Glomerular visceral epithelial cell (primary cell): ENCODE data around the gene MAGEB16.

Experiments used
- DNase-seq: peaks from one replicate; pipeline ENCODE4 v3.0.0-alpha.2; 2016; ENCODE audit errors: extremely low spot score

The MAGEB16 gene

DNA sequence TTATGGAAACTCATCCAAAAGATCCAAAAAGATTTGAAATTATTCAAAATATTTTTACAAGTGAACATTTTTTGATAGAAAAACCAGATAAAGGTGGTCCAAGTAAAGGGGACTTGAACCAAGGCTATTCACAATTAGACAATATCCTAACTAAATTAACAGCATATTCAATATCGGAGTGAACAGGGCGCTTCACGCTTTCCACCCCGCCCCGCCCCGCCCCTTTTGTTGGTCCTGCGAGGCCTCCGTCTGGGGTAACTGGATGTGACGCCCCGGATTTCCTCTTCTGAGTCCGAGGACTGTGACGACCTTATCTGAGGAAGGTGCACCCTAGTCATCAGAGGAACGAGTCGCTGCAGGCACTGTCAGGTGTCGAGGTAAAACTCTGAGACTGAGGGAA, at the start of gene MAGEB16:
Gene MAGEB16, plus strand, starts transcription at position 301 of the 400 bp plus-strand sequence. CDS start 3,855 bp downstream, outside the sequence.
- DNase-seq = no peak

DNA sequence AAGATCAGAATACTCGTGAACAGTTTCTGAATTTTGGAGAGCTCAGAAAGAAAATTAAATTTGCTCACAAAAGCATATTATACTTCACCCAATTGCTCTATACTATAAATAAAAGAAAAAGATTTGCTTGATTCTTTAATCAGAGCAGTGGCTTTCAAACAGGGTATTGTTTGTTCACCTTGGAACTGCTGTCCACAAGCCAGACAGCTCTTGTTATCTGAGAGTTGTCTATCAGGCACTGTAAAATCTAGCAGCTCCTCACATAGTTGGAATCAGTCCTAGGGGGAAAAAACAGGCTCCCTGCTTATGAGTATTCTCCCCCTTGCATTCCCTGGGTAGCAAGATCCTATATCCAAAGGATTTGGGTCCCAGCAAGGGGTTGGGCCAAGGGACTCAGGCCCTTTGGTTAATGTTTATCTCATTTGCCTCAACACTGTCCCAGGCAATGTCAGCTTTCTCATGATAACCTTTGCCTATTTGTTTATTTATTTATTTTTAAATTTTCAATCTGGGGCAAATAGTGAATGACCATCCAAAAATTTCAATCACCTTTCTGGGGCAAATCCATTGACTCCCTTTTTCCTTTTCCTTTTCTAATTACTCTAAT, 24.1 kb upstream of the MAGEB16 start:
- DNase-seq = no peak

DNA sequence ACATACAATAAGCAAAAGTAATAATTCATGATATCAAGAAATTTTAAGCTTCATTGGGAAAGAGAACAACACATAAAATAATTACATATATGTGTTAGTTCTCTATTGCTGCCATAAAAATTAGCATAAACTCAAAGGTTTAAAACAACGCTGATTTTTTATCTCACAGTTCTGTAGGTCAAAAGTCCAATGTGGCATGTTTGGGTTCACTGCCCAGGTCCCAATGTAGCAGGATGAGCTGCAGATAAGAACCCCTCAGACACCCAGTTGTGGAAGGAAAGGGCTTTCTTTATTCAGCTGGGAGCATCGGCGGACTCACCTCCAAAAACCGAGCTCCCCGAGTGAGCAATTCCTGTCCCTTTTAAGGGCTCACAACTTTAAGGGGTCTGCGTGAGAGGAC, 13.1 kb upstream of the MAGEB16 start:
- no peak for DNase-seq

DNA sequence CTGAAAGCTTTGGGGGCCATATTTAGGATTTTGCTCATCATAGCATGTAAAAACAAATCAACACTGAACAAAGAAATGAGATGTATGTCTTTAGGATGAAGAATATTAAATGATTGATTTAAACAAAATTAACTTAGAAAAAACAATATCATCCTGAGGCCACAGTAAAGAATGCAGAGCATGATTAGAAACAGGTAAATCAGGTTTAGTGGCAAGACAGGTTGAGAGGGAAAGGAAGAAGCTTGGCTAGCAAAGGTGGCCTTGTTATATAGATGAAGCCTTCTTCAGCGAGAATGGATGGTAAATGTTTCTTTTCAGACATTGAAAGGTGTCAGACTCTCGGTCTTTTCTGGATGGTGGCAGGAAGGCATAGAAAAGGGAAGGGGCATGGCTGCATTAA, 11.9 kb upstream of the MAGEB16 start:
- no peak for DNase-seq

DNA sequence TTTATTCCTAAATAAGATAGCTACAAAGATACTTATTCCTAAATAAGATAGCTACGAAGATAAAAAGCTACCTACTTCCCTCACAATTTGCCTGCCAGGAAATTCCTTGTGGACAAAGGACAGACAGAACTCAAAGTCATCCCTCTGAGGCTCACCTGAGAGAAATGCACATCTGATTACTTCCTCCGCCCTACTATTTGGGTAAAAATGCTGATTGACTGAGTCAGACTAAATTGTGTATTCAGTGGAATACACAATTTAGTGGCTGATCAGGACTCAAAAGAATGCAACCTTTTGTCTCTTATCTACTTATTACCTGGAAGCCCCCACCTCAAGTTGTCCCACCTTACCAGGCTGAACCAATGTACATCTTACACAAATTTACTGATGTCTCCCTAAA, 10.3 kb upstream of the MAGEB16 start:
- DNase-seq = no peak

DNA sequence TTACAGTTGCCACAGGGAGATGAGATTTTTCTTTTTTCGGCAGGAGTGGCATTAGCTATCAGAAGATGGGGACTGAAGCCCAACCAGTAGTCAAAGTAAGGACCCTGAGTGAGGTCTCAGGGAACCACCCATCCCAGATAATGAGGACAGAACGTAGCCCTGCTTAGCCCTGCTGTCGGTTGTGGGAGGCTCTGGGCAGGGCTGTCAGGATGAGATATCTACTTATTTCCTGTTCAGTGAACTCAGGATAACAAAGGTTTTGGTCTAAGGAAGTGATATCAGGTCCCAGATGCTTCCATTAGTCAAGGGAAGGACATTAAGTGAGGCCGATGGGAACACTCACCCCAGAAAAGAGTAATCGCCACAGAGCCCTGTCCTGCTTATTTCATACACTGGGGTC, 2.3 kb downstream of the MAGEB16 start:
- no peak for DNase-seq

DNA sequence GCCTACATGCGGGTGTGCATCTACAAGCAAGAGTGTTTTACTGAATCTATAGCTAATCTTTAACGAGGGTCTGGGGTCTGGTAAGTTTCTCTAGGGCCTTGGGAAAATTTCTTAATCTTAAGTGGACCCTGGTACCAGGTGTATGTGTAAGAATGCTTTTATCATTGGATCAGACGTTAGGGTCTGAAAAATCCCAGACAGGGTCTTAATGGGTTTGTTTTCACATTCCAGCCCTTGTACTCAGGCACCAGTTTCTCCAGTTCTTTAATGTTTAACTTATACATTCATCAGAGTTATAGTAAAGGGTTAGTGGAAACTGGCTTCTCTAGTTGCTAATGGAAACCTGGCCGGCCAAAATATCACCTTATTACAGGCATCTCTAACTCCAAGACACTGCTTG, 11.6 kb downstream of the MAGEB16 start:
- peak; percentile 34 for DNase-seq

DNA sequence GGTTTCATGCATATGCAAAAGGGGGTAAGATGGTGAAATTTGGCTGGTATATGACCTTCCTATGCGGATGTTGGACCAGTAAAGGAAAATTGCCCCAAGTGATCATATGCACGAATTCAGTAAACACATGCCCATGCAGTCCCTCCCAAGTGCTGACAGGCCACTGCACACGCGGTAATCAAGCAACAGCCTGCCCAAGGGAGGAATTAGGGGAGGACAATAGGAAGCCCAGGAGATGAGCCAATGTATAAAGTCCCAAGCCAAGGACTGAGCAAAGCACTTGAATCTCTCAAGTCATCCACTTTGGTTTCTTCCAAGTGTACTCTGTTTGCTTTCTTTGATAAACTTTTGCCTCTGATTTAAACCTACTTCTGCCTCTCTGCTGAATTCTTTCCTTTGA, 21.1 kb downstream of the MAGEB16 start:
- no peak for DNase-seq

DNA sequence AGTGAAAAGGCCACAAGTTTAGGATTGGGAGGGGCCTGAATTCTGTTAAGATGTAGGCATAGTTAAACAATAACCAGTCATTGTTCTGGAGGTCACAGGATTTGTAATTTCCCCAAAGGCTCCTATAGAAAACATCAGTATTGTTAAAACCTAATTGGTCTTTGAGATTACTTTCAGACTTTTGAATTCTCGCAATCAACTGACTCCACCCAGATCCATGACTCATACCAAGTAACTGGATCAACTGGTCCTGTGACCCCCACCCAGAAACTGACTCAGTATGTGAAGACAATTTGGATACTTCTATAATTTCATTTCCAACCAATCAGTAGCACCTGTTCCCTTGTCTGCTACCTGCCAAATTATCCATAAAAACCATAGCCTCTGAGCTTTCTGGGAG, 28.4 kb downstream of the MAGEB16 start:
- DNase-seq = no peak

DNA sequence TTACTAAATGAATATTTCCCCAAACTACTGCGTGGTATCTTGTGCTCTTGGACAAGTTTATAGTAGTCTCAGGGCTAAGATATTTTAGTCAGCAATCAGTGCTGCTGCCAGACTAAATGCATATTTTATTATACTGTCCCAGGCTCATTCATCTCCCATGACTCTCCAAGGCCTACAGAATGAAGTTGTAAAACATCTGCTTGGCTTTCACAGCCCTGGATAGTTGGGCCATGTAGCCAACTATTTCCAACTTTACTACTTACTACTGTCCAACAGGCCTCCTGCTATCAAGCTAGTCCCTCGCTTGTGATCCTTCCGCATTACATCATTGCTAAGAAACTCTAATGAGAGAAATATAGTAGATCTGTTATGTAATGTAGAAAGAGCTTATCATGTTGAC, 31.4 kb downstream of the MAGEB16 start:
- DNase-seq = no peak

DNA sequence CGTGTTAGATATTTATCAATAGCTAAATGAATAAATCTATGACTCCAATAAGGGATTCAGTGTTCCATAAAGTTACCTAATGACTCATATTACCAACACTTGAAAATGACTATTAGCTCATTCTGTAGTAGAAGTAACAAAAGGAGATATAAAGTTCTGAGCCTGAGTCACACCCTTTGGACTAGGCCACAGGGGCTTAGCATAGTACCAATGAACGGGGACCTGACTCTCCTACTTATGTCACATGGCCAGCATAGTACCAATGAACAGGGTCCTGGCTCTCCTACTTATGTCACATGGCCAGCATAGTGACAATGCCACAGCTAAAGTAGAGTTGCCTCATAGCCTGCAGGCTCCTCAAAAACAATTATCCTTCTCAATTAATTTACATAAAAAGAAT, 43.7 kb downstream of the MAGEB16 start:
- DNase-seq = peak; percentile 3

DNA sequence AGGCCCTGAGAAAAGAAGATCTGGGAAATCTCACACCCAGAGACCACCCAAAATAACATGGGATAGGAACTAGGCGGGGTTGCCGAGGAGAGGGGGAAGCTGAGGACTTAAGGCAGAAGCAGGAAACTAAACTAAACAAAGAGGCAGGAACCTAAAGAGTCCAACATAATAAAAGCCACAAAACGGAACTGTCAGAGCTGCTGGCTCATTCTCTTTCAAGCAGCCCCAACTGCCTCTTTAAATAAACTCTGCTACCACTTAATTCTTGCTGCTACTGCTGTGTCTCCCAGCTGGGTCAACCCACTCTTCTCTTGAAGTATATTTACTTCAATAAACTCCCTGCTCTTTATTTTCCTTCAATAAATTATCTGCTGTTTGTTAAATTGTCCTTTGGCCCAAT, 44.5 kb downstream of the MAGEB16 start:
- no peak for DNase-seq

DNA sequence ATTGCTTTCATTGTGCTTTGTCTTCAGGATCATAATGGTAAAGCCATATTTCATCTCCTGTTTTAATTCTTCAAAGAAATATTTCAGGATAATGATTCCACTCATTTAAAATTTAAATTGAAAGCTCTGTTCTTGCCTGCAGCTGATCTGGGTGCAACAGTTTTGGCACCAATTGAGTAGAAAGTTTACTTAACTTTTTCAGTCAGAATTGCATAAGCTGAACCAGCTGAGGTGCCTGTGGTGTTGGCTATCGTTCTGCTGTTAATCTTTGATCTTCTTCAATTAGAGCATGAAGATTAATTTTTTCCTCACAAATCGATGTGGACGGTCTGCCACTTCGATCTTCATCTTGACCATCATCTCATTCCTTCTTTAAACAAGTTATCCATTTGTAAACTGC, 49.6 kb downstream of the MAGEB16 start:
- no peak for DNase-seq
